Measurements from ENCODE around the gene BAD.
"Not testable (repeated sequence)": the region's sequence is repeated elsewhere in the genome, so short reads cannot be mapped to it uniquely, and the experiment has no call there.

BAD gene

DNA sequence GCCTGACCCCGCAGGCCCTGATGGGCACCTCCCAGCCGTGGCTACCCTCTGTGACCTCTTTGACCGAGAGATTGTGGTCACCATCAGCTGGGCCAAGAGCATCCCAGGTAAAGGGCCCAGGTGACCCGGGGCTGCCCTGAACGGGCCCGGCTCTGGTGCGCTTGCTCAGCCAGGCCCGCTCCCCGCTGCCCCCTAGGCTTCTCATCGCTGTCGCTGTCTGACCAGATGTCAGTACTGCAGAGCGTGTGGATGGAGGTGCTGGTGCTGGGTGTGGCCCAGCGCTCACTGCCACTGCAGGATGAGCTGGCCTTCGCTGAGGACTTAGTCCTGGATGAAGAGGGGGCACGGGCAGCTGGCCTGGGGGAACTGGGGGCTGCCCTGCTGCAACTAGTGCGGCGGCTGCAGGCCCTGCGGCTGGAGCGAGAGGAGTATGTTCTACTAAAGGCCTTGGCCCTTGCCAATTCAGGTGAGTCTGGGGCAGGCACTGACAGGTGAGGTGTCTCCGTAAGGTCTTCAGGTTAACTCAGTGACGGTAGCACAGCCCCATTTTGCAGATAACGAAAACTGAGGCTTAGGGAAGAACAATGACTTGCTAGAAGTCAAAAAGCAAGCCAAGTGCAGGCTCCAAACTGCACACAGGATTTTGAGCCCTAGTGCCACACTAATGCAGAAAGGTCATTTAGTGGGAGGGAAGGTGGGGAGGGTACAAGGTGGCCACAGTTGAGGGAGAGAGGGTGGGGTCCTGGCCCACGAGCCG is 30.5 kb upstream of the BAD start:
- DNase-seq = no peak

DNA sequence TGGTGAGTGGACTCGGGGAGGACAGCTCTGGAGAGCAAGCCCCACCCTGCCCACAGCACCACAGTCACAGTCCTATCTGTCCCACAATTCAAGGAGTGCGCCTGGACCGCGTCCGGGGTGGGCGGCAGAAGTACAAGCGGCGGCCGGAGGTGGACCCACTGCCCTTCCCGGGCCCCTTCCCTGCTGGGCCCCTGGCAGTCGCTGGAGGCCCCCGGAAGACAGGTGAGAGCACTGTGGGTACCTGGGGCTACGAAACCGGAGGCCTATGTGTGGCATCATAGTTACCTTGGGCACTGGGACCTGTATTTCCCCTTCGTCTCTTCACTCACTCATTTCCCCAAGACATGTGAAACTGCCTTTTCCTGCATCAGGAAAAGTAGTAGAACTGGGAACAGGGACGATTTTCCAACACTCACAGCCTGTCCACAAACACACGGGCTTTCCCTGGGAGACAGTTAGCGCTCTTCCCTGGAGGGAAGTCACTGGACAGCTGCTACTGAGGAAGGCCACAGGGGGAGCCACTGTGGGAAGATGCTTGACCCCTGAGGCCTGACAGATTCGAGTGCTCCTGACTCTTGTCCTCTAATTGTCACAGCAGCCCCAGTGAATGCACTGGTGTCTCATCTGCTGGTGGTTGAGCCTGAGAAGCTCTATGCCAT is 29.8 kb upstream of the BAD start:
- no peak for DNase-seq

DNA sequence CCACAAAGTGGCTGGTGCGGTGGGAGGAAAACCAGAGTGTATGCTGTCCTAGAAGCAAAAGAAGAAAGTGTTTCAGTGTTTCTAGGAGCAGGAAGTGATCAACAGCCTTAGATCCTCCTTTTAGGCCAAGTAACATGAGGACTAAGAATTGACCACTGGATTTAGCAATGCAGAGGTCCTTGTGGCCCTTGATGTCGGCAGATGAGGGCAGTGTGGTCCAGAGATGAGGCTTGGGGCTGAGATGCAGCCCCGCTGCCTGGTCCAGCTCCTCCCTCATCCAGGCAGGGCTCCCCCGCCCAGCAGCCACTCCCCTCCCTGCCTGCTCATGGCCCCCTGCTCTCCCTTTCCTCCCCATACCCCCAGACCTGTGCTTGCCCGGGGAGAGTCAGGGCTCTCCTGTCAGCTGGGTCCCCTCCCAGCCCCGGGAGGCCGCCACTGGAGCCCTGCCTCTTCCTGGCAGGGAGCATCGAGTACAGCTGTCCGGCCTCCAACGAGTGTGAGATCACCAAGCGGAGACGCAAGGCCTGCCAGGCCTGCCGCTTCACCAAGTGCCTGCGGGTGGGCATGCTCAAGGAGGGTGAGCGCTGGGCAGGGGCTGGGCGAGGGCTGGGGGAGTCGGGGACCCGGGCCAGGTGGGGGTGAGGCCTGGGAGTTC is 29.2 kb upstream of the BAD start:
- no peak for DNase-seq

DNA sequence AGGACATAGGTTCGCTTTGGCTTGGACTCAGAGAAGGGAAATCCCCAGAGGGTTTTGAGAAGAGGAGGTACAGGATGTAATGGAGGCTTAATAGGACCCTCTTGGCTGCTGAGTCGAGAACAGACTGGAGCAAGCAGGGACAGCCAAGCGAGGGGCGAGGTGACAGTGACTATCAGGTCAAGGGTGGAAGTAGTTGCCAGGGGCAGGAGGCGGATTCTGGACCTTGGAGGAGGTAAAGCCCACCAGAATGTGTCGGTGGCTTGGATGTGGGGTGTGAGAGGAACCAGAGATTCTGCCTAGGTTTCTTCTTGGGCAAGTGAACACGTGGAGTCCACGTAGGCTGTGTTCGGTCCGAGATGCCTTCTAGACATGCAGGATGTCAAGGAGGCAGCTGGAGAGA is 28.5 kb upstream of the BAD start:
- DNase-seq = no peak

DNA sequence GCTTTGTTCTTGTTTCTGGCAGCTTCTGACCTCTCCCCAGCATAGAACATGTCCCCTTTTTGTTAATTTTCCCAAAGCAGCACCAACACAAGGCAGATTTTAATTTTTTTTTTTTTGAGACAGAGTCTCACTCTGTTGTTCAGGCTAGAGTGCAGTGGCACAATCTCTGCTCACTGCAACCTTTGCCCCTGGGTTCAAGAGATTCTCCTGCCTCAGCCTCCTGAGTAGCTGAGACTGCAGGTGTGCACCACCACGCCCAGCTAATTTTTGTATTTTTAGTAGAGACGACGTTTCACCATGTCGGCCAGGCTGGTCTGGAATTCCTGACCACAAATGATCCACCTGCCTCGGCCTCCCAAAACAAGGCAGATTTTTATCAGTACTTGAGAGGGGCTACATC is 23.3 kb upstream of the BAD start:
- DNase-seq = not testable (repeated sequence)

DNA sequence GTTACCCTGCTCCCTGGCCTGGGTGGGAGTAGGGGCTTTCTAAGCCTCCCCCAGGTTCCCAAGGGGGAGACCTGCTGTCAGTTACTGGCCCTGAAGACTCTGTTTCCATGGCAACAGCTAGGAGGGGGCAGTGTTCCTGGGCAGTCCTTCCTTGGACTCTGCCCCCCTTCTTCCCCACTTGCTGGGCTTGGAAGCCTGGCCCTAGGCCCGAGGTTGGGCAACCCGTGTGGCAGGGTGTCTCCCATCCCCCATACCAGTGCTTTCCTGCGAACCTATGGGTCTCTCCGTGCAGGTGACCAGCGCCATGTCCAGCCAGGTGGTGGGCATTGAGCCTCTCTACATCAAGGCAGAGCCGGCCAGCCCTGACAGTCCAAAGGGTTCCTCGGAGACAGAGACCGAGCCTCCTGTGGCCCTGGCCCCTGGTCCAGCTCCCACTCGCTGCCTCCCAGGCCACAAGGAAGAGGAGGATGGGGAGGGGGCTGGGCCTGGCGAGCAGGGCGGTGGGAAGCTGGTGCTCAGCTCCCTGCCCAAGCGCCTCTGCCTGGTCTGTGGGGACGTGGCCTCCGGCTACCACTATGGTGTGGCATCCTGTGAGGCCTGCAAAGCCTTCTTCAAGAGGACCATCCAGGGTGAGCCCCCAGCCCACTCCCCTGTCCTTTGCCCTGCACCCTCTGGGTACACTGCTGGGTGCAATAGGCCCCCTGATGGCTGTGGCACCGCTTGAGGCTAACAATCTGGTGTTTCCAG is 22.6 kb upstream of the BAD start:
- DNase-seq = no peak

DNA sequence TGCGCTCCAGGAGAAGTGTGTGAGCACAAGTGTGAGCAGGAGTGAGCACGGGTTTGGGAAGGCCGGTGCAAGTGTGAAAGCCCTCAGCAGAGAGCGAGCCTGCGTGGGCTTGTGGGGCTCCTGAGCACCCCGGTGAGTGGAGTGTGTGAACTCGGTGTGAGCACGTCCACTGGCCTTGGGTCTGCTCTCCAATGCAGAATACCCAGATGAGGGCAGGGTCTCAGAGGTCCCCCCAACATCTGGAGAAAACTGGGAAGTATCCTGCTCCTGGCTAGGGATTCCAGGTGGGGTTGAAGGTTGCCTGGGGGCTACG is 22.1 kb upstream of the BAD start:
- DNase-seq = no peak

DNA sequence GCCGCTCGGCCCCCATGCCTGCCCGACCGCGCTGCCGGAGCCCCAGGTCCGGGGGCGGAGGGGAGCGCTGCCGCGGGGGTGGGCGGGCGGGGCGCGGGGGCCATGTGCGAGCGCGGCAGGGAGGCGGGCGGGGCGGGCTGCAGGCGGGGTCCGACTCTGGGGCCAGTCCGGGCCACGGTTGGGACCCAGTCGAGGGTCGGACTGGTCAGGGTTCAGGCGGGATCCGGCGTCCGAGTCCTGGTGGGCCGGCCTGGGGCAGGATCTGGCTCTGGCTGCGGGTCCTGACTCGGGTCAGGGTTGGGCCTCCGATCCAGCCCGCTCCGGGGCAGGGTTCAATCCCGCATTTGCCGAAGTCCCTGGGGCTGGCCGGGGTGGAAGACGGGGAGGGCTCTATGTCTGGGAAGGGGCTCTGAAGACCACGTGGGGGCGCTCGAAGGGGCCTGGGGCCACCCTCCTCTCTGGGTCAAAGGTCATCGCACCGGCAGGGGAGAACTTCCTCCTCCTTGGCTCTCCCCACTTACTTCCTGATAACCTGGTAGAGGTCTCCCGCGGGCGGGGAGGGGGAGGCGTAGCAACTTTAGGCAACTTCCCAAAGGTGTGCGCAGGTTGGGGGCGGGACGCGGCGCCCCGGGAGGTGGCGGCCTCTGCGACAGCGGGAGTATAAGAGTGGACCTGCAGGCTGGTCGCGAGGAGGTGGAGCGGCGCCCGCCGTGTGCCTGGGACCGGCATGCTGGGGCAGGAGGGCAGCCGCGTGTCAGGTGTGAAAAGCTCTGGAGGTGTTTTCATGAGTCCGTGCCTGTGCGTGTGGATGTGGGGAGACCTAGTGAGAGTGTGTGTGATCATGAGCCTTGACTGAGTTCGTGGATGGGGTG is 21.5 kb upstream of the BAD start:
- DNase-seq = peak; percentile 79

DNA sequence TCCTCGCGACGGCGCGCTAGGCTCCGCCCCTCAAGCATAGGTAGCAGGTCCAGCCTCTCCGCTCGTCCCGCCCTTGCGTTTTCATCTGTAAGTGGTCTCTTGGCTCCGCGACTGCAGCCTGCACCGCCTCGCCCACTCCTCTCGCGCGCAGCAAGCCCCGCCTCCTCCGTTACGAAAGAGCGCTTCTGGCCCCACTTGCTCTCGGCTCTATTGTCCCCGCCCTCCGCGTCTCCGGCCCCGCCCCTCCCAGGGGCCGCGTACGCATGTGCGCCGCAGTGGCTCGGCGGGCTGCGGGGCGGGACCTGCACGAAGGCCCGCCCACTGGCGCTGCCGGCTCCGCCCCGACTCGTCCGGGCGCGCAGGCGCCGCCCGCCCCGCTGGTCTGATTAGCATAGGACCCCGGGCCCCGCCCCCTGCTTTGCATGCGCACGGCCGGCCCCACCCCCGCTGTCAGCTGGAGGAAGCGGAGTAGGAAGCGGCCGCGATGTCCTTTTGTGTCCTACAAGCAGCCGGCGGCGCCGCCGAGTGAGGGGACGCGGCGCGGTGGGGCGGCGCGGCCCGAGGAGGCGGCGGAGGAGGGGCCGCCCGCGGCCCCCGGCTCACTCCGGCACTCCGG is 20.7 kb upstream of the BAD start, which contains the start of gene ESRRA:
Gene ESRRA, plus strand, starts transcription at position 450 of the 616 bp plus-strand sequence. CDS start 1,656 bp downstream, outside the sequence.
- peak; percentile 98 for DNase-seq

DNA sequence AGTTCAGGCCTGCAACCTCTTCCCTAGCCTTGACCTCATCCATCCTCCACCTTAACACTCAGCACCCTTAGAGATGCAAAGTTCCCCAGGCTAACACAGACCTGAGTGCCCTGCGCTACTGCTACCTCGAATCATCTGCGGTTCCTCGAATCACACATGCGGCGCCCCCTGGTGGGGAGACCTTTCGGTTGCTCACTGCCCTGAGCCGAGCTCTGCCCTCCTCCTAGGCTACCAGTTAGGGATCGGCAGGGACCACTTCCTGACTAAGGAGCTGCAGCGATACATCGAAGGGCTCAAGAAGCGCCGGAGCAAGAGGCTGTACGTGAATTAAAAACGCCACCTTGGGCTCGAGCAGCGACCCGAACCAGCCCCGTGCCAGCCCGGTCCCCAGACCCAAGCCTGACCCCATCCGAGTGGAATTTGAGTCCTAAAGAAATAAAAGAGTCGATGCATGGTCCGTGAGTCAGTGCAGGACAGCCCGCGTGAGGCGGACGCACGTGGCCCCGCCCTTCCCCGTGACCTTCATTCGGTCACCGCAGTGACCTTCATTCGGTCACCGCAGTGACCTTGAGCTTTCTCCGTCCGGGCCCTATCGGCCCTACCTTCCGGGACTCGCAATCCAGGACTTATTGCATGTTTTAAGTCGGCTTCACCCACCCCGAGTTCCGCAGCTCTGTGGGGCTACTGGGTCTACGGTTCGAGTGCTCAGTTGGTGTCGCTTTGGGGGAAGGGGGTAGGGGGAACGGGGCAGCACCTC is 20.0 kb upstream of the BAD start:
- peak; percentile 92 for DNase-seq

DNA sequence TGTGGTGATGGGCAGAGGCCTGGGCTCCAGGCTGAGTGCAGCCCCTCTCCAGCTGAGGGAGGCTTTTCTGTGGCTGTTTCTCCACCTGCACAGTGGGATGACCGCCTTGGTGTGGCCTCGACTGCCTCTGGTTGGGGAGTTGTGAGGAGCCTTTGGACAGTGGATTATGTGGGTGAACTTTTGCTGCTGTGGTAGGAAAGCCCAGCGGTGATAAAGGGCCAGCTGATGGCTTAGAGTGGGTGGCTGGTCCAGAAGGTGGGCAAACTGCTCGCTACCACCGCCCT is 19.5 kb upstream of the BAD start:
- no peak for DNase-seq

DNA sequence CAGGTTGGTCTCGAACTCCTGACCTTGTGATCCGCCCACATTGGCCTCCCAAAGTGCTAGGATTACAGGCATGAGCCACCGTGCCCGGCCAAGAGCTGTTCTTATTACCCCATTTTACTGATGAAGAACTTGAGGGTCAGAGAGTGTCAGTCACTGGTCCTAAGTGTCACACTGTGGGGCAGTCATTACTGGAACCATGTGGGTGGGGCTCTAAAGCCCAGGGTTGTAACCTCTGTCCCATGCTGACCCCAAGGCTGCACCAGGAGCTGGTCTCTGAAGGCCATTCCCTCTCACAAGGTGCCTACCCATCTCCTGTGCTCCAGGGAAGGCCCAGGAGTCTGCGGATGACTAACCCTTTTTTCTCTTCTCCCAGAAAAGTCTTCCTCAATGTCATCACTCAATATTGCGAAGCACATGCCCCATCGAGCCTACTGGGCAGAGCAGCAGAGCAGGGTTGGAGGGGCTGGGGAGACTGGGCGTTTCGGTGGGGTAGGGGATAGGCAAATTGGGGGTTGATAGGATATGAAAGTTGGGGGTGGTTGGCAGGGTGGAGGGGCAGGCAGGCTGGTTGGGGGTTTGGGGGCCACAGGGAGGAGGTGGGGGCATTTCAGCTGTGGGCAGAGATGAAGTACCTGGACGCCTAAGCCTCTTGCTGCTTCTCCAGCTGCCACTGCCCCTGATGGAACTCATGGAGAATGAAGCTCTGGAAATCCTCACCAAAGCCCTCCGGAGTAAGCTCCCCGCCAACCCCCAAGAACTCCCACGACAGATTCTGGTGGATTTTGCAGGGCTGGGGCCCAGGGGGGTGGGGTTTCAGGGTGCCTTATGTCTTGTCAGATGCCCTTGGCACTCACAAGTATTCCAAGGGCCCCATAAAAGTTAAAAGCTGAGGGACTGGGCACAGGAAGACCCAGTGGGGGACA is 18.9 kb upstream of the BAD start:
- DNase-seq = no peak

DNA sequence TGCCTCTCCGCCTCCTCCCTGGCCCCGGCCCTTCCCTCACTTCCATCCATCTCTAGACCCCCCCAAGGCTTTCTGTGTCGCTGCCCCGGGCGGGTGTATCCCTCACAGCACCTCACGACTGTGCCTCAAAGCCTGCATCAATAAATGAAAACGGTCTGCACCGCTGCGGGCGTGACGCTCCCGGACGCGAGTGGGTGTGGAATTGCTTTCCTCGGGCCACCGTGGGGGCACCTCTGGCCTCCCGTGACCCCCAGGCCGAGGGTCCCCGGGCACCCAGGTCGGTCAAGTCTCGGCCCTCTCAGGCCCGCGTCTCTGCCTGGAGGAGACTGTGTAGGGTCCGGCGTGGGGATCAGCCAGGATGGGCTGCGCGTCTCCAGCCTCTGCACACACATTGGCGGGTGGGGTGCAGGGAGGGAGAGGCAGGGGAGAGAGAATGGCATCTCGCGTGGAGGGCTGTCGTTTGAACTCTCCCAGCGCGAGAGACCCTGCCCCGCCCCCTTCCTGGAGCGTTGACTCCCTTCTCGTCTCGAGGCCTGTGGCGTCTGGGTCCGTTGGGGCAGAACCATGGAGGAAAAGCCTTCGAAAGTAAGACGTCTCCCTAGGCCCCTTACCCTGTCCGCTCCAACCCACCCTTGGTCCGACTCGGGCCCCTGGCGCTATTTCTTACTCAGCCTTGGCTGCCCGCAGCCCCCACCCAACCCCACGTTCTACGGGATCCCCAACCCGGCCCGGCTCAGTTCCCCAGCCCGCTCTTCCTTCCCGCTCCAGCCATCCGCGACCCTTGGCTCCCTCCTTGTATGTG is 15.6 kb upstream of the BAD start, which contains the start of gene CATSPERZ:
Gene CATSPERZ, plus strand, starts transcription at position 512 of the 802 bp plus-strand sequence. Its CDS starts 53 bp downstream, at position 565.
- peak; percentile 31 for DNase-seq

DNA sequence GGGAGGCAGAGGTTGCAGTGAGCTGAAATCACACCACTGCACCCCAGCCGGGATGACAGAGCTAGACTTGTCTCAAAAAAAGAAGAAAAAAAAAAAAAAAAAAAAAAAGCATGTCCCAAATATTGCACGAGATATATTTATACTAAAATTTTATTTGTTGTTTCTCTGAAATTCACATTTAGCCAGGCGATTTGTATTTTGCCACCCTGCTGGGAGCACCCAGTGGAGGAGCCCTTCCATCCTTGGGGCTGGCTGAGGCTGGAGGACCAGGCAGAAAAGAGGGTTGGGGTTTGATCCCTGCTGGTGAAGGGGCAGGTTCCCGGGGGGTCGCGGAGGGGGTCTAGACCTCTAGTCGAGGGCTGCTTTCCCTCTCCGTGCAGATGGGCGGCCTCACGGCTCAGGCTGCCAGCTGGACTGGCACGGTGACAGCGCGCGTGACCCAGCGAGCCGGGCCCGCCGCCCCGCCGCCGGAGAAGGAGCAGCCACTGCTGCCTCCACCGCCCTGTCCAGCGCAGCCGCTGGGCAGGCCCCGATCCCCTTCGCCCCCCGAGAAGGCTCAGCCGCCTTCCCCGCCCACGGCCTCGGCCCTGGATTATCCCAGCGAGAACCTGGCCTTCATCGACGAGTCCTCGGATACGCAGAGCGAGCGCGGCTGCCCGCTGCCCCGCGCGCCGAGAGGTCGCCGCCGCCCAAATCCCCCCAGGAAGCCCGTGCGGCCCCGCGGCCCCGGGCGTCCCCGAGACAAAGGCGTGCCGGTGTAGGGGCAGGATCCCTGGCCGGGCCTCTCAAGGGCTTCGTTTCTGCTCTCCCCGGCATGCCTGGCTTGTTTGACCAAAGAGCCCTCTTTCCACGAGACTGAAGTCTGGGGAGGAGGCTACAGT is 14.7 kb upstream of the BAD start:
- DNase-seq = no peak

DNA sequence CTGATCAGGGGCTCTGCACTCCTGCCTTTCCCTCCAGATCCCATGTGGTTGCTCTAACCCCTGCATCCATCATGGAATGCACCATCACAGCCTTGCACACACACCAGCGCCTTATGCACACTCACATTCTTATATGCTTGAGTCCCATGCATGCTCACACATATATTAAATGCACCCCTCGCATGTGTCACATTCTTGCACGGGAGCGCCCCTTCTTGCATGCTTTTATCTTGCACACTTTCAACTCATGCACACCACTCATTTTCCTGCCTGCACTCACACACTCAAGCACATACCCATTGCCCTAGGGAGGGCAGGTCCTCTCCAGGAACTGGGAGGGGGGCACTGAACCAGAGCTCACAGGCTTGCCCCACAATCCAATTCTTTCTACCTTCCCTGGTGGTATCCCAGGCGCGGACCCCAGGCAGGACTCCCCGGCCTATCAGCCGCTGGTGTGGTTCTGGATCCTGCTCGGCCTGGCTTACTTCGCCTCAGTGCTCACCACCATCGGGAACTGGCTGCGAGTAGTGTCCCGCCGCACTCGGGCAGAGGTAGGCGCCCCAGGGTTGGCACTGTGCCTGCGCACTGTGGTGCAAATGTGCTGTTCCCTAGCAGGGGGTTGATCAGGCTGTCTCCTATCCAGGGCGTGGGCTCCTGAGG is 13.4 kb upstream of the BAD start:
- DNase-seq = no peak

DNA sequence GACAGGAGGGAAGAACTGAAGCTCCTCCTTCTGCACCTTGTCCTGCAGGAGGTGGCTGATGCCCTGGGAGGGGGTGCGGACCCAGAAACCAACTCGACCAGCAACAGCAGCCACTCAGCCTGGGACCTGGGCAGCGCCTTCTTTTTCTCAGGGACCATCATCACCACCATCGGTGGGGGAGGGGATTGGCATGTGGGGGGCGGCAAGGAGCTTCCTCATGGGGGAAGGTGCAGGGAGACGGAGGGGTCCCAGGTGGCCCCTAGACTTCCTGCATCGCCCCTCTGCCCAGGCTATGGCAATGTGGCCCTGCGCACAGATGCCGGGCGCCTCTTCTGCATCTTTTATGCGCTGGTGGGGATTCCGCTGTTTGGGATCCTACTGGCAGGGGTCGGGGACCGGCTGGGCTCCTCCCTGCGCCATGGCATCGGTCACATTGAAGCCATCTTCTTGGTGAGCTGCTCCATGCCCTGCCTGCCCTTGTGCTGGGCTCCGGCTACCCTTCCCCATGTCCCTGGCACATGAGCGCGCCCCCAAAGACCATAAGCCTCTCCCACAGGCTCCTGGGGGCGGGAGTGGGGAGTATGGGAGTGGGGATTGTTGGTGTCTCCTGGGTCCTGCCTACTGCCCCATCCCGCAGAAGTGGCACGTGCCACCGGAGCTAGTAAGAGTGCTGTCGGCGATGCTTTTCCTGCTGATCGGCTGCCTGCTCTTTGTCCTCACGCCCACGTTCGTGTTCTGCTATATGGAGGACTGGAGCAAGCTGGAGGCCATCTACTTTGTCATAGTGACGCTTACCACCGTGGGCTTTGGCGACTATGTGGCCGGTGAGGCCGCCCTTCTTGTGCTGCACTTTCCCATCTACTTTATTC is 12.6 kb upstream of the BAD start:
- no peak for DNase-seq

DNA sequence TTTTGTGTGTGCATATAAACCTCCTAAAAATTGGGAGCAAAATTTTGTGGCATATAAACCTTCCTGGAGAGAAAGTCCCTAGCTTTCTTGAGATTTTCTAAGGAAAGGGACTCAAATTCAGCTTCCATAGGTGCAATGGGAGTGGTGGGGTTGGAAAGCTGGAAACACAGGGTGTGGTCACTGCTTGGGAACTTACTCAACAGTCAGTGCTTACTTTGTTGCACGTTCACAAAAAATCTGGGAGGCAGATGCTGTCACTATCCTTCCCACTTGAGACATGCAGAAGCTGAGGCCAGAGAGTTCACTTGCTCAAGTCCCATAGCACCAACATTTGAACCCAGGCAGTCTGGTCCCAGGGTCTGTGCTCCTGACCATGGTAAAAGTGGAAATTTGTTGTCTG is 11.8 kb upstream of the BAD start:
- DNase-seq = no peak
